ENCODE measurements around the gene PRDM5.

DNA sequence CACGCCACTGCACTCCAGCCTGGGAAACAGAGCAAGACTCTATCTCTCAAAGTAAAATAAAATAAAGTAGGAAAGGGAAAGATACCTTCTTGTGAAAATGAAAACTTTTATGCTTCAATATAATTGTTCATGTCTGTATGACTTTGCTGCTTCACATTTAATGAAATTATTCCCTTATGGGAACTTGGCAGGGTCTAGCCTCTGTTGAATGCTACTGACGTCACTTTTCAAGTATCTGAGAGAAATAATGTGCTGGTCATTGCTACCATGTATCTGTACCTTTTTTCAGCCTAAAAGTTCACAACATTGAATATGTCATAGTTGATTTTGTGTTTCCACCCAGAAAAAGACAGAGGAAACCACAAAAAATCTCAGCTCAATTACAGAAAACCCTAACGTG, 65.2 kb downstream of the PRDM5 start:
- TF ChIP-seq CTCF (conservative IDR thresholded peaks at IDR 0.05; ENCODE audit: low read depth, low read length): no peak
- TF ChIP-seq EZH2 (IDR thresholded peaks at IDR 0.05; ENCODE audit: borderline replicate concordance, low read depth, low read length, poor library complexity, severe bottlenecking): no peak

Measured in A673 (cell line).